Fibroblast of pulmonary artery (primary cell): ENCODE measurements around the gene GKAP1.
"Not testable (repeated sequence)": the region's sequence is repeated elsewhere in the genome, so short reads cannot be mapped to it uniquely, and the experiment has no call there.

Experiments used
- DNase-seq: peaks from one replicate; pipeline ENCODE4 v3.0.0-alpha.2; 2010; ENCODE audit warnings: low read depth
- H3K4me3 ChIP-seq: replicated peaks from 2 replicates; pipeline ENCODE4 v1.5.1; 2011; ENCODE audit warnings: low read depth, mild to moderate bottlenecking, control low read depth, low read length, moderate library complexity
- CTCF ChIP-seq: IDR thresholded peaks from 2 replicates; pipeline ENCODE4 v1.5.1; 2011; ENCODE audit warnings: mild to moderate bottlenecking, control low read depth, low read length, inconsistent platforms; ENCODE audit errors: missing control alignments

The GKAP1 gene

GRCh38 chr9:83744206-83744605 is 73.4 kb downstream of the GKAP1 start:
- H3K4me3 ChIP-seq: no peak overlapping the region
- no peak for TF ChIP-seq CTCF
- DNase-seq: no peak

GRCh38 chr9:83733739-83734138 is 83.8 kb downstream of the GKAP1 start:
- no peak for DNase-seq
- TF ChIP-seq CTCF: no peak
- no peak overlapping the region for H3K4me3 ChIP-seq

- H3K4me3 ChIP-seq, DNase-seq: not testable (repeated sequence)
Observed at GRCh38 chr9:83728591-83729368, 88.8 kb downstream of the GKAP1 start.

- DNase-seq: no peak
- no peak overlapping the region for H3K4me3 ChIP-seq
- no peak for TF ChIP-seq CTCF
Observed at GRCh38 chr9:83724436-83724835, 93.1 kb downstream of the GKAP1 start.

GRCh38 chr9:83722726-83723495 is 94.7 kb downstream of the GKAP1 start:
- no peak for TF ChIP-seq CTCF
- H3K4me3 ChIP-seq: no peak overlapping the region
- no peak for DNase-seq

- DNase-seq: no peak
- no peak overlapping the region for H3K4me3 ChIP-seq
- TF ChIP-seq CTCF: no peak
Observed at GRCh38 chr9:83721509-83721908, 96.1 kb downstream of the GKAP1 start.

- DNase-seq: no peak
- TF ChIP-seq CTCF: no peak
- no peak overlapping the region for H3K4me3 ChIP-seq
Observed at GRCh38 chr9:83715794-83716193, 101.8 kb downstream of the GKAP1 start.
